ENCODE results near the gene RAPGEF1. TPM values are rescaled to one million over a fixed set of nuclear protein-coding genes. Genes with fewer than 3 reads are reported as not detected.
"Not testable (repeated sequence)": the region's sequence is repeated elsewhere in the genome, so short reads cannot be mapped to it uniquely, and the experiment has no call there.

Gene RAPGEF1
- total and polyA plus RNA-seq, 2 donors: 18.9 to 38.3 TPM

GRCh38 chr9:131717719-131718460 lies 22.0 kb downstream of the RAPGEF1 start:
- no peak overlapping the region for H3K4me3 ChIP-seq (ENCODE audit: low read depth, low read length)
- no peaks in the 10 kb centered on the region for H3K4me1 ChIP-seq (ENCODE audit: insufficient read depth)
- H3K27ac ChIP-seq (ENCODE audit: low read depth): no peak overlapping the region
- no peaks in the 10 kb centered on the region for H3K36me3 ChIP-seq (ENCODE audit: insufficient read depth)
- DNase-seq (ENCODE audit: extremely low spot score): no peak
- WGBS: 92% methylated on average over 14 of the region's 14 CpGs

GRCh38 chr9:131715906-131716305 lies 24.0 kb downstream of the RAPGEF1 start:
- Histone ChIP-seq H3K36me3 (ENCODE audit: insufficient read depth) (no peaks in the 10 kb centered on the region), H3K27ac (ENCODE audit: low read depth) (no peak overlapping the region), H3K4me1 (ENCODE audit: insufficient read depth) (no peaks in the 10 kb centered on the region), H3K4me3 (ENCODE audit: low read depth, low read length) (no peak overlapping the region)
- no peak for DNase-seq (ENCODE audit: extremely low spot score)
- 65% methylated on average over 5 of the region's 5 CpGs for WGBS

- DNase-seq (ENCODE audit: extremely low spot score): no peak
- H3K36me3 ChIP-seq (ENCODE audit: insufficient read depth): no peaks in the 10 kb centered on the region
- no peak overlapping the region for H3K4me3 ChIP-seq (ENCODE audit: low read depth, low read length)
- H3K4me1 ChIP-seq (ENCODE audit: insufficient read depth): no peaks in the 10 kb centered on the region
- H3K27ac ChIP-seq (ENCODE audit: low read depth): no peak overlapping the region
- 87% methylated on average over 9 of the region's 9 CpGs for WGBS
These were observed 25.1 kb downstream of the RAPGEF1 start for GRCh38 chr9:131714821-131715220.

GRCh38 chr9:131714161-131714646 lies 25.7 kb downstream of the RAPGEF1 start:
- 26% methylated on average over 10 of the region's 10 CpGs for WGBS
- Histone ChIP-seq H3K4me3 (ENCODE audit: low read depth, low read length) (no peak overlapping the region), H3K4me1 (ENCODE audit: insufficient read depth) (no peaks in the 10 kb centered on the region), H3K27ac (ENCODE audit: low read depth) (no peak overlapping the region), H3K36me3 (ENCODE audit: insufficient read depth) (no peaks in the 10 kb centered on the region)
- no peak for DNase-seq (ENCODE audit: extremely low spot score)

GRCh38 chr9:131713016-131713415 lies 26.9 kb downstream of the RAPGEF1 start:
- DNase-seq (ENCODE audit: extremely low spot score): no peak
- no peak overlapping the region for H3K27ac ChIP-seq (ENCODE audit: low read depth)
- no peak overlapping the region for H3K4me3 ChIP-seq (ENCODE audit: low read depth, low read length)
- no peaks in the 10 kb centered on the region for H3K36me3 ChIP-seq (ENCODE audit: insufficient read depth)
- peaks cover 2% of the 10 kb centered on the region for H3K4me1 ChIP-seq (ENCODE audit: insufficient read depth)
- 94% methylated on average over 8 of the region's 8 CpGs for WGBS

- 93% methylated on average over 10 of the region's 10 CpGs for WGBS
- Histone ChIP-seq H3K27ac (ENCODE audit: low read depth) (no peak overlapping the region), H3K4me3 (ENCODE audit: low read depth, low read length) (no peak overlapping the region), H3K4me1 (ENCODE audit: insufficient read depth) (peaks cover 2% of the 10 kb centered on the region), H3K36me3 (ENCODE audit: insufficient read depth) (no peaks in the 10 kb centered on the region)
- DNase-seq (ENCODE audit: extremely low spot score): no peak
These were observed 27.6 kb downstream of the RAPGEF1 start for GRCh38 chr9:131712151-131712716.

- Histone ChIP-seq H3K36me3 (ENCODE audit: insufficient read depth) (no peaks in the 10 kb centered on the region), H3K27ac (ENCODE audit: low read depth) (no peak overlapping the region), H3K4me3 (ENCODE audit: low read depth, low read length) (no peak overlapping the region), H3K4me1 (ENCODE audit: insufficient read depth) (peaks cover 3% of the 10 kb centered on the region)
- DNase-seq (ENCODE audit: extremely low spot score): no peak
- WGBS: 62% methylated on average over 10 of the region's 10 CpGs
These were observed 30.0 kb downstream of the RAPGEF1 start for GRCh38 chr9:131709771-131710431.

GRCh38 chr9:131709010-131709770 lies 30.7 kb downstream of the RAPGEF1 start:
- WGBS: 84% methylated on average over 14 of the region's 14 CpGs
- not testable (repeated sequence) for DNase-seq (ENCODE audit: extremely low spot score); H3K27ac ChIP-seq (ENCODE audit: low read depth); H3K36me3 ChIP-seq (ENCODE audit: insufficient read depth); H3K4me1 ChIP-seq (ENCODE audit: insufficient read depth); H3K4me3 ChIP-seq (ENCODE audit: low read depth, low read length)

GRCh38 chr9:131708226-131709002 lies 31.5 kb downstream of the RAPGEF1 start:
- H3K27ac ChIP-seq (ENCODE audit: low read depth): no peak overlapping the region
- H3K4me3 ChIP-seq (ENCODE audit: low read depth, low read length): no peak overlapping the region
- H3K36me3 ChIP-seq (ENCODE audit: insufficient read depth): no peaks in the 10 kb centered on the region
- 82% methylated on average over 13 of the region's 13 CpGs for WGBS
- no peak for DNase-seq (ENCODE audit: extremely low spot score)
- H3K4me1 ChIP-seq (ENCODE audit: insufficient read depth): peaks cover 3% of the 10 kb centered on the region

- no peaks in the 10 kb centered on the region for H3K36me3 ChIP-seq (ENCODE audit: insufficient read depth)
- DNase-seq (ENCODE audit: extremely low spot score): no peak
- H3K27ac ChIP-seq (ENCODE audit: low read depth): no peak overlapping the region
- 63% methylated on average over 4 of the region's 4 CpGs for WGBS
- no peak overlapping the region for H3K4me3 ChIP-seq (ENCODE audit: low read depth, low read length)
- H3K4me1 ChIP-seq (ENCODE audit: insufficient read depth): peaks cover 3% of the 10 kb centered on the region
These were observed 32.1 kb downstream of the RAPGEF1 start for GRCh38 chr9:131707733-131708157.

- Histone ChIP-seq H3K4me1 (ENCODE audit: insufficient read depth) (peaks cover 3% of the 10 kb centered on the region), H3K36me3 (ENCODE audit: insufficient read depth) (no peaks in the 10 kb centered on the region), H3K4me3 (ENCODE audit: low read depth, low read length) (no peak overlapping the region), H3K27ac (ENCODE audit: low read depth) (no peak overlapping the region)
- 92% methylated on average over 5 of the region's 5 CpGs for WGBS
- no peak for DNase-seq (ENCODE audit: extremely low spot score)
These were observed 32.8 kb downstream of the RAPGEF1 start for GRCh38 chr9:131707050-131707449.

GRCh38 chr9:131706608-131706970 lies 33.3 kb downstream of the RAPGEF1 start:
- Histone ChIP-seq H3K4me1 (ENCODE audit: insufficient read depth) (peaks cover 3% of the 10 kb centered on the region), H3K27ac (ENCODE audit: low read depth) (no peak overlapping the region)

GRCh38 chr9:131704988-131705387 lies 34.9 kb downstream of the RAPGEF1 start:
- 91% methylated on average over 4 of the region's 4 CpGs for WGBS
- H3K27ac ChIP-seq (ENCODE audit: low read depth): no peak overlapping the region

More at GRCh38 chr9:131706608-131706970, 33.3 kb downstream of the RAPGEF1 start:
- no peak overlapping the region for H3K4me3 ChIP-seq (ENCODE audit: low read depth, low read length)
- DNase-seq (ENCODE audit: extremely low spot score): no peak
- WGBS: 93% methylated on average over 6 of the region's 6 CpGs
- no peaks in the 10 kb centered on the region for H3K36me3 ChIP-seq (ENCODE audit: insufficient read depth)

More at GRCh38 chr9:131704988-131705387, 34.9 kb downstream of the RAPGEF1 start:
- no peak for DNase-seq (ENCODE audit: extremely low spot score)
- no peak overlapping the region for H3K4me3 ChIP-seq (ENCODE audit: low read depth, low read length)
- H3K36me3 ChIP-seq (ENCODE audit: insufficient read depth): no peaks in the 10 kb centered on the region
- H3K4me1 ChIP-seq (ENCODE audit: insufficient read depth): peaks cover 3% of the 10 kb centered on the region

All from urinary bladder (tissue), 4 donors.